SK-N-SH (cell line): ENCODE results near the gene ZBTB46.

Experiments
- CTCF ChIP-seq: fragments of 200-600 bp; sonication (generic); IDR thresholded peaks from 2 replicates; pipeline ENCODE4 v1.6.1; 2017; ENCODE audit warnings: antibody characterized with exemption, mild to moderate bottlenecking, moderate library complexity
- ELF1 ChIP-seq: IDR thresholded peaks from 2 replicates; pipeline ENCODE4 v1.4.0; 2012
- EP300 ChIP-seq, 2 experiments: IDR thresholded peaks; 2 replicates each; pipeline versions ENCODE4 v1.4.0 to v1.6.1; 2012; ENCODE audit warnings: borderline replicate concordance in 1 of 2, low read depth in 1 of 2, low read length in 1 of 2
- GATA2 ChIP-seq: sonication (generic); formaldehyde crosslinking; IDR thresholded peaks from 2 replicates; pipeline ENCODE4 v1.5.0; 2020; ENCODE audit warnings: mild to moderate bottlenecking, missing genetic modification reagents
- POLR2AphosphoS5 ChIP-seq: IDR thresholded peaks from 2 replicates; pipeline ENCODE4 v1.6.1; 2012; ENCODE audit warnings: low read depth, low read length
- REST ChIP-seq: IDR thresholded peaks from 2 replicates; pipeline ENCODE4 v1.6.1; 2012; ENCODE audit warnings: mild to moderate bottlenecking, low read depth, low read length, moderate library complexity
- SIN3A ChIP-seq: IDR thresholded peaks from 2 replicates; pipeline ENCODE4 v1.6.1; 2012; ENCODE audit warnings: low read depth, mild to moderate bottlenecking, low read length, moderate library complexity, borderline replicate concordance
- SMC3 ChIP-seq: IDR thresholded peaks from 2 replicates; pipeline ENCODE4 v1.6.1; 2012; ENCODE audit warnings: low read depth, low read length, improper control_type of control experiment
- USF2 ChIP-seq: fragments of 150-350 bp; IDR thresholded peaks from 2 replicates; pipeline ENCODE4 v1.6.1; 2017; ENCODE audit warnings: antibody characterized with exemption, low read length, low read depth, borderline replicate concordance
- YY1 ChIP-seq: IDR thresholded peaks from 2 replicates; pipeline ENCODE4 v1.4.0; 2012; ENCODE audit warnings: low read depth, mild to moderate bottlenecking
- ZBTB33 ChIP-seq: IDR thresholded peaks from 2 replicates; pipeline ENCODE4 v1.4.0; 2012; ENCODE audit warnings: low read depth, borderline replicate concordance

GRCh38 chr20:63758152-63758551 lies 72.9 kb downstream of the ZBTB46 start:
- TF ChIP-seq ELF1, result no peak
- no peak for TF ChIP-seq CTCF
- TF ChIP-seq GATA2 (CRISPR knock-in tag), result no peak
- TF ChIP-seq USF2, result no peak
- TF ChIP-seq REST, result no peak
- TF ChIP-seq EP300 (IDR thresholded peaks at IDR 0.05; ENCODE audit: borderline replicate concordance in 1 of 2, low read depth in 1 of 2, low read length in 1 of 2), result no peak
- no peak for TF ChIP-seq SIN3A
- TF ChIP-seq ZBTB33, result no peak
- TF ChIP-seq YY1, result no peak
- TF ChIP-seq POLR2AphosphoS5, result no peak
- no peak for TF ChIP-seq SMC3
